ENCODE results near the gene DNAJA3. TPM values are rescaled to one million over a fixed set of nuclear protein-coding genes. Genes with fewer than 3 reads are reported as not detected.
A peak's percentile ranks its signal among the peaks of the same experiment; 100 is the strongest.

Gene DNAJA3
- polyA plus RNA-seq, 1 experiment = 32.1 TPM

DNA sequence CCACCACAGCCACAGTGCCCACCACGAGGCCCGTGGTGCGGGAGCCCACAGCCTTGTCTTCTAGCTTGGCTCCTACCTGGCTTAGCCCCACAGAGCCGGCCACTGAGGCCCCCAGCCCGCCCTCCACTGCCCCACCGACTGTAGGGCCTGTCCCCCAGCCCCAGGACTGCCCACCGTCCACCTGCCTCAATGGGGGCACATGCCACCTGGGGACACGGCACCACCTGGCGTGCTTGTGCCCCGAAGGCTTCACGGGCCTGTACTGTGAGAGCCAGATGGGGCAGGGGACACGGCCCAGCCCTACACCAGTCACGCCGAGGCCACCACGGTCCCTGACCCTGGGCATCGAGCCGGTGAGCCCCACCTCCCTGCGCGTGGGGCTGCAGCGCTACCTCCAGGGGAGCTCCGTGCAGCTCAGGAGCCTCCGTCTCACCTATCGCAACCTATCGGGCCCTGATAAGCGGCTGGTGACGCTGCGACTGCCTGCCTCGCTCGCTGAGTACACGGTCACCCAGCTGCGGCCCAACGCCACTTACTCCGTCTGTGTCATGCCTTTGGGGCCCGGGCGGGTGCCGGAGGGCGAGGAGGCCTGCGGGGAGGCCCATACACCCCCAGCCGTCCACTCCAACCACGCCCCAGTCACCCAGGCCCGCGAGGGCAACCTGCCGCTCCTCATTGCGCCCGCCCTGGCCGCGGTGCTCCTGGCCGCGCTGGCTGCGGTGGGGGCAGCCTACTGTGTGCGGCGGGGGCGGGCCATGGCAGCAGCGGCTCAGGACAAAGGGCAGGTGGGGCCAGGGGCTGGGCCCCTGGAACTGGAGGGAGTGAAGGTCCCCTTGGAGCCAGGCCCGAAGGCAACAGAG is 43.5 kb upstream of the DNAJA3 start:
- no peak overlapping the region for H3K27ac ChIP-seq (ENCODE audit: low read depth, low read length)

DNA sequence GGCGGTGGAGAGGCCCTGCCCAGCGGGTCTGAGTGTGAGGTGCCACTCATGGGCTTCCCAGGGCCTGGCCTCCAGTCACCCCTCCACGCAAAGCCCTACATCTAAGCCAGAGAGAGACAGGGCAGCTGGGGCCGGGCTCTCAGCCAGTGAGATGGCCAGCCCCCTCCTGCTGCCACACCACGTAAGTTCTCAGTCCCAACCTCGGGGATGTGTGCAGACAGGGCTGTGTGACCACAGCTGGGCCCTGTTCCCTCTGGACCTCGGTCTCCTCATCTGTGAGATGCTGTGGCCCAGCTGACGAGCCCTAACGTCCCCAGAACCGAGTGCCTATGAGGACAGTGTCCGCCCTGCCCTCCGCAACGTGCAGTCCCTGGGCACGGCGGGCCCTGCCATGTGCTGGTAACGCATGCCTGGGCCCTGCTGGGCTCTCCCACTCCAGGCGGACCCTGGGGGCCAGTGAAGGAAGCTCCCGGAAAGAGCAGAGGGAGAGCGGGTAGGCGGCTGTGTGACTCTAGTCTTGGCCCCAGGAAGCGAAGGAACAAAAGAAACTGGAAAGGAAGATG is 42.8 kb upstream of the DNAJA3 start:
- no peak for DNase-seq (ENCODE audit: low read depth, low spot score)
- ChIA-PET CTCF (no interaction called here), POLR2A (no interaction called here)
- no peak overlapping the region for H3K27ac ChIP-seq (ENCODE audit: low read depth, low read length)
- H3K4me3 ChIP-seq (ENCODE audit: low read depth, low read length) = no peak overlapping the region
- TF ChIP-seq CTCF (IDR thresholded peaks at IDR 0.05; ENCODE audit: low read depth, low read length) = no peak
- peaks cover 4% of the 10 kb centered on the region; the same call in 1 of the 2 replicates for H3K9me3 ChIP-seq (ENCODE audit: control insufficient read depth, insufficient read depth, low read length)
- H3K27me3 ChIP-seq (ENCODE audit: control insufficient read depth, insufficient read depth, low read length) = no peaks in the 10 kb centered on the region

More for the DNA sequence above, 43.5 kb upstream of the DNAJA3 start:
- POLR2A ChIA-PET = interaction anchor here (0.9 kb wide), 1 partner anchor 9 kb away, joined by 4 read pairs; no protein-coding TSS in a partner anchor
- CTCF ChIA-PET = no interaction called here
- DNase-seq (ENCODE audit: low read depth, low spot score) = no peak
- Histone ChIP-seq H3K9me3 (ENCODE audit: control insufficient read depth, insufficient read depth, low read length) (peaks cover 4% of the 10 kb centered on the region; the same call in 1 of the 2 replicates), H3K27me3 (ENCODE audit: control insufficient read depth, insufficient read depth, low read length) (no peaks in the 10 kb centered on the region), H3K4me3 (ENCODE audit: low read depth, low read length) (no peak overlapping the region)
- no peak for TF ChIP-seq CTCF (IDR thresholded peaks at IDR 0.05; ENCODE audit: low read depth, low read length)

- DNase-seq (ENCODE audit: low read depth, low spot score) = no peak
- ChIA-PET CTCF (no interaction called here), POLR2A (no interaction called here)
- no peak for TF ChIP-seq CTCF (IDR thresholded peaks at IDR 0.05; ENCODE audit: low read depth, low read length)
- no peaks in the 10 kb centered on the region for H3K27me3 ChIP-seq (ENCODE audit: control insufficient read depth, insufficient read depth, low read length)
- H3K4me3 ChIP-seq (ENCODE audit: low read depth, low read length) = no peak overlapping the region
- peak overlapping the region; percentile 11 for H3K27ac ChIP-seq (ENCODE audit: low read depth, low read length)
- peaks cover 4% of the 10 kb centered on the region; the same call in 1 of the 2 replicates for H3K9me3 ChIP-seq (ENCODE audit: control insufficient read depth, insufficient read depth, low read length)
Observed at GRCh38 chr16:4383591-4384444, 41.9 kb upstream of the DNAJA3 start.

GRCh38 chr16:4384509-4384942 is 41.1 kb upstream of the DNAJA3 start:
- no peak overlapping the region for H3K4me3 ChIP-seq (ENCODE audit: low read depth, low read length)
- POLR2A ChIA-PET = interaction anchor here (1.0 to 3.6 kb wide), 2 partner anchors 11 to 23 kb away, joined by 3 to 24 read pairs; no protein-coding TSS in a partner anchor
- no peak overlapping the region for H3K27ac ChIP-seq (ENCODE audit: low read depth, low read length)
- H3K27me3 ChIP-seq (ENCODE audit: control insufficient read depth, insufficient read depth, low read length) = no peaks in the 10 kb centered on the region
- DNase-seq (ENCODE audit: low read depth, low spot score) = no peak
- H3K9me3 ChIP-seq (ENCODE audit: control insufficient read depth, insufficient read depth, low read length) = peaks cover 4% of the 10 kb centered on the region; the same call in 1 of the 2 replicates
- CTCF ChIA-PET = interaction anchor here (1.0 to 1.2 kb wide), 2 partner anchors 18 to 25 kb away, joined by 3 read pairs; no protein-coding TSS in a partner anchor
- no peak for TF ChIP-seq CTCF (IDR thresholded peaks at IDR 0.05; ENCODE audit: low read depth, low read length)
